HT-29 (cell line): ENCODE data around the gene VMA21. TPM values are rescaled to one million over a fixed set of nuclear protein-coding genes. Genes with fewer than 3 reads are reported as not detected.

Experiments used
- DNase-seq: peaks from one replicate; pipeline ENCODE4 v3.0.0-alpha.2; 2015; ENCODE audit warnings: low spot score
- total RNA-seq: library from RNA; depleted of rRNA; stranded (reverse); fragments of >200 nt; shearing (Covaris generic); gene quantifications from 2 replicates; pipeline ENCODE4 v1.2.3, GENCODE V29; 2014; rRNA removed

The VMA21 gene, protein sequence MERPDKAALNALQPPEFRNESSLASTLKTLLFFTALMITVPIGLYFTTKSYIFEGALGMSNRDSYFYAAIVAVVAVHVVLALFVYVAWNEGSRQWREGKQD
- total RNA-seq = 38.3 and 39.7 TPM in 2 replicates

DNA sequence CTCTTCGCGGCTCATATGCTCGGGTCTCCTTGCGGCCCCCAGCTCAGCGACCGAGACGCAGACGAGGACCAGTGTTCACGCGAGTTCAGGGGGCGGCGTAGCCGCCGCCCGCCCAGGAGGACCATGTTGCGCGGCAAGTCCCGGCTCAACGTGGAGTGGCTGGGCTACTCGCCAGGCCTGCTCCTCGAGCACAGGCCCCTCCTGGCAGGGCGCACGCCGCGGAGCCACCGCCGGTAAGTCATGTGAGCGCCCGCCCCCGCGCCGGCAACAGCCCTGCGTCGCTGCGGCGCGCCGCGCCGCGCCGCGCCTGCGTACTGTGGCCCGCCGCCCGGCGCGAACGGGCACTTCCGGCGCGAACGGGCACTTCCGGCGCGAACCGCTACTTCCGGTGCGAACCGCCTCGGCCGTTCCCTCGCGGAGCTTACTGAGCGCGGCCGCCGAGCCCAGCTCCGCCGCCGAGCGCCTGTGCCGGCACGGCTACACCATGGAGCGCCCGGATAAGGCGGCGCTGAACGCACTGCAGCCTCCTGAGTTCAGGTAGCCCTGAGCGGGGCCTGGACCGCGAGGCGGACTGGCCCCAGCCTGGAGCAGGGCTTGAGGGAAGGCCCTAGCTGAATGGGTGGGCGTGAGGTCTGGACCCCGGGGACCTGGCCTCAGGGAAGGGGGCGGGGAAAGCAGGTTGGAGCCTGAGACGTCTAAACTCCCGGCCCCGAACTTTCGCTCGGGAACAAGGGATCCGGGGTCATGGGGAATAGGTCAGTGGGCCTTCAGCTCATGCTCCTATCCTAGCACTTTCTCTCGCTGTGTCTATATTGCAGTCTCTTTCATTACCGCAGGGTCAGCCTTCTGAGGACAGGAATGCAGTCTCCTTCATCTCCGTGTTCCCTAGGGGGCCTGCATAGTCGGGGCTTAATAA lies at the start of gene VMA21:
TSS of gene VMA21 (plus strand) at position 382 of the 916 bp plus-strand sequence. CDS start at position 485, 103 bp downstream.
- peak; percentile 87 for DNase-seq

DNA sequence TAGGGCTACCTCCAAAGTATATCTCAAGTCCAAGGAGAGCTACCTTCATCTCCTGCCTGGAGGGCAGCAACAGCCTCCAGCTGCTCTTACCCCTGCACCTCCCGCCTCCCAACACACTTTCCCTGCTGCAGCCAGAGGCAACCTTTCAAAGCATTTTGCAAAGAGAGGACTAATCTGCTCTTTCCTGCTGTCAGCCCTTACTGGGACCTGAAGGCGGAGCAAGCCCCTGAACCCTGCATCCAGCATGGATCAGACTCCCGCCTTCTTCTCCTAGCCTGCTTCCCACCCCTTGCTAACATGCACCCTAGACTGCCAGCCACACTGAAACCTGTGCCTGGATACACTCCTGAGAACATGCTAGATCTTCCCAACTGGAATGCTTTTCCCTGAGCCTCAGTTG lies 37.7 kb upstream of the VMA21 start:
- DNase-seq = no peak

DNA sequence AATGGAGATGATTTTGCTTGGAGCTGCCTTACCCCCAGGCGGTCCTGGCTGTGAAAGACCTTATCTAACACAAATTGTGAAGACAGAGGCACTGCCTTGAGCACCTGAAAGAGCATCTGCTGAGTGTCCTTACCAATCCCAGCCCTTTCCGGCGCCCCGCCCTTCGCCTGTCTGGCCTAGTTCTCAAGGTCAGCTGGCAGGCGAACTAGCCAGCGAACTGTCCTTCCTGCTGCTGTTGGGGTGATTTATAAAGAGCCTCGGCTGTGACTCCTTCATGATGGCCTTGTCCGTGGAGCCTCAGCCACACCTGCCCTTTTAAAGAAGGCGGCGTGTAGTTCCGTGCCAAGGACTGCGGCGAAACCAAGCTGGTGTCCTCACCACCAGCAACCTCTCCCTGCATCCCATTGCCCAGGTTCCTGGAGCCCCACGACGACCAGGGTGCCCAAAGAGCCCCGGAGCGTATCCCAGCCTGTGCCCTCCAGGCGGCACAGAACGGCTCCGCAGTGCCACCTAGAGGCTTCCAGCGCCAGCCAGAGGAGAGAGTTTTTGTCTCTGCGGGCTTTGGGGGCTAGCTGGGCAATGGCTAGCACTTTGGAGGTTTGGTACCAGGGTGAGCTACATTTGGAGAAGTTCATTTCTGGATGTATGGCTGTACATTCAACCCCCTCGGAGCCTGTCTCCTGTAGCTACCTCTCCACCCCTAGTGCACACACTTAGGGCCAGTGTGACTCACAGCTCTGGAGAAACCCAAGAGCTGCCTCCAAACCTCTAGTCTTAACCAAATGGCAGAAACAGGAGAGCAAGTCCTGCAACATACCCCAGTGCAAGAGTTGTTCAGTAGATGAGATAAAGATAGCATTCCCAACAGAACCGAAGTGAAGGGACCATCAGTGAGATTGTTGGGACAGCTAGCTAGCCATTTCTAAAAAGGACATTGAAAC lies 36.8 kb upstream of the VMA21 start:
- peak; percentile 60 for DNase-seq

DNA sequence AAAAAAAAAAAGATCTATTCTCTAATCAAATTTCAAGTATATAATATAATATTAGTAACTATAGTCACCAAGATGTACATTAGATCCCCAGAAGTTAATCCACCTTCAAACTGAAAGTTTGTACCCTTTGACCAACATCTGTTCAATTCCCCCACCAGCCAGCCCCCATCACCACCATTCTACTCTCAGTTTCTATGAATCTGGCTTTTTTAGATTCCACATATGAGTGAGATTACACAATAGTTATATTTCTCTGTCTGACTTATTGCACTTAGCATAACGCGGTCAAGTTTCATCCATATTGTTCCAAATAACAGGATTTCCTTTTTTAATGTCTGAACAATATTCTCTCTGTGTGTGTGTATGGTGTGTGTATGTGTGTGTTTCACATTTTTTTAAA lies 33.7 kb upstream of the VMA21 start:
- no peak for DNase-seq

DNA sequence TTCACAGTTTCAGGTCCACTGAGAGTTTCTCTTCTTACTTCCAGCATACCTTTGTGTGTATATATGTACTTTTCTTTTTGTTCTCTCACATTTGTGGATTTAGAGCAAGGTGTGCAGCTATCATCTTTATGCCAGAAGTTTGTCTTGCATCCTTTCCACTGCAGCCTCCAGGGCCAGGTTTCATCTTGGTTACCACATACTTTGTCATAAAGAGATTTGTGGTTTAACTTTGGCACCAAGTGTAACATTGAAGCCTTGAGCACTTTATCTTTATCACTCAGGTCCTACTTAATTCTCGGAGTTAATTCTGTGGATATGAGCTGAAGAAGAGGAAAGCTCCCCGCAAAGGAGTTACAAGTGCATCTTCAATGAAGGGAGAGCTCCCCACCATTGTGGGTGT lies 31.4 kb upstream of the VMA21 start:
- no peak for DNase-seq

DNA sequence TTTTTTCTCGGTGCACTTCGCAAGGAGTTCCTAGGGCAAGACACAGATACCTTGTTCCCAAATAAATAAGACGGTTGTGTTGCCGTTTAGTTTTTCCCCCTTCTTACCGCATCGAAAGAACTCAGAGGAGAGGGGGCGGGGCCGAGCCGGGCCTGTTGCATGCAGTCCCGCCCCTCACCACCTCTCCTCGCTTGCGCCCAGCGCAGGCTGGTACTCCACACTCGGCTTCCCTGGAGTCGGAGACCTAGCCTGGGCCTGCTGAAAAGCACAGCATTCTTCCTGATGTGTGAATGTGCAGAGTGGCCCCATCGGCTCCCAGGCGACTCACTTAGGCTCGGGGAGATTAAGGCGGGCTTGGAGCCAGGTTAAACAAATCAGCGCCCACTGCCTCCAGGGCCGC lies 26.1 kb upstream of the VMA21 start:
- DNase-seq = no peak

DNA sequence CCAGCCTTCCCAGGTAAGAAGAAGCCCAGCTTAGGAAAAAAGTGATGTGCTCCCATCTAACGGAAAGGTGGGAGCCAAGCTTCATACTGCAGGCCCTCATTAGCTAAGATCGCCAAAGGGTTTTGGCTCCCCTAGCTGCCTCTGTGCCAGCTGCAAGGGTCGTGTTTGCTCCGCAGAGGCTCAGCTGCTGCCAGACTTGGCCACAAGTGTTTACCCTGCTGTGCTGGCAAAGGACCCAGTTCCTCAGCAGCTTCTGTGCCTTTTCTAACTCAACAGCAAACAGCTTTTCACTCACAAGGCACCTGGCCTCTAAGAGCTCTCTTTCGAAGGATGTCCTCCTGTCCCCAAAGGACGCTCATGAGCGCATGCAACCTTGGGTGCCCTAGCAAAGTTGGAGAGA lies 12.2 kb upstream of the VMA21 start:
- DNase-seq = no peak

DNA sequence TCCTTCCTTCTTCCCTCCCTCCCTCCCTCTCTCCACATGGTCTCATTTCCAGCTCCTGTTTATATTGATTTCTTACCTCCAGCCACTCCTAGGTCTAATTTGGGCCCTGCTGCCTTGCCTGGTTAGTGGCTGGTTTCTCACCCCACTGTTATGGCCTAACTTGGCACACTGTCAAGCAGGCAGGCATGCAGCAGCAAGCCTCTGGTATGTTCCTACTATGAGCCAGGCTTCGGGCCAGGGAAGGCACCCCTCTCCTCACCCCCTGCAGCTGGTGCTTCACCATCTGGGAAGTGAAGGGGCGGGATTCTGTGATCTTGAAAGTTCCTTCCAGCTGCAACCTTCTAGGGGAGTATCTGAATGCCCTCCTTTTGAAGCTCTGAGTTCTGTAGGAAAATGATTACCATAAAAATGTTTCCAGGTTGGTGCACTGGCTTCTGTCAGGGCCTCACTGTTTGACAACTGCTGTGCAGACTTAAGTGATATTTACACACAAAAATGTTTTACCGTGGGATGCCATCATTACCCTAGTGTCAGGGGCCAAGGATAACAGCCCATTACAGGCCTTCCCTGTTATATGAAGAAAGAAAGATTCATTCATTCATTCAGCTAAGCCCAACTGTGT lies 10.1 kb upstream of the VMA21 start:
- no peak for DNase-seq

DNA sequence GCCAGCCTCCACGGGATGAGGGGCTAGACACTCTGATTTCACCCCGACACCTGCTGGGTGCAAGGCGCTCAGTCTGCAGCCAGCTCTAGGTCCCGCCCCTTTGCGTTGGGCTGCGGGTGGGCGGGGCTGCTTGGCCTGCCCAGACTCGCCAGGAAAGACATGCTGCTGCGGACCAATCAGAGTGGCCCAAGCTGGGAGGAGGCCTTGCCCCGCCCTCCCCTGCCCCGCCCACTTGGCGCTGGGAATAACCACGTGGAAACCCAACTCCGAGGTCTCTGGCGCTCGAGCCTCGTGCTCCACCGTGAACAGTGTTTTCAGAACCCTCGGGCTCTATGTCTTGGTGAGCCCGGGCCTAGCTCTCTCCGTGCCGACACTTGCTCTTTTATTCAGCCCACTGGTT lies 5.3 kb upstream of the VMA21 start:
- DNase-seq = no peak

DNA sequence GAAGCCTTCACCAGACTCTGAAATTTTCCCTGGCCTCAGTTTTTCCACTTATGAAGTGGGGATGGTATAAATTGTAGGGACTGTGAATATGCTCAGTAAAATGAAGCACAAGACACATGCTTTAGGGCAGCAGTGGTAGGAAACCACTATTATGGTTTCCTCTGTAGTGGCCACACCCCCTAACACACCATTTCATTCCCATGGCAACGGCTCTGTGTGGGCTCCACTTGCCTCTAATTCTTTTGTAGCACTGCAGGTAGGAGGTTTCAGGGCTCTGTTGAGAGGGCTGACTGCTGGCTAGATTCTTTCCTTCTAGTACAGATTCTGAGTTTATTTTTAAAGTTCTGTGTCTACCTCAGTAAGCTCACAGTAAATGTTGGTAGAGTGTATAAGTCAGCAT lies 3.5 kb upstream of the VMA21 start:
- DNase-seq = peak; percentile 11

DNA sequence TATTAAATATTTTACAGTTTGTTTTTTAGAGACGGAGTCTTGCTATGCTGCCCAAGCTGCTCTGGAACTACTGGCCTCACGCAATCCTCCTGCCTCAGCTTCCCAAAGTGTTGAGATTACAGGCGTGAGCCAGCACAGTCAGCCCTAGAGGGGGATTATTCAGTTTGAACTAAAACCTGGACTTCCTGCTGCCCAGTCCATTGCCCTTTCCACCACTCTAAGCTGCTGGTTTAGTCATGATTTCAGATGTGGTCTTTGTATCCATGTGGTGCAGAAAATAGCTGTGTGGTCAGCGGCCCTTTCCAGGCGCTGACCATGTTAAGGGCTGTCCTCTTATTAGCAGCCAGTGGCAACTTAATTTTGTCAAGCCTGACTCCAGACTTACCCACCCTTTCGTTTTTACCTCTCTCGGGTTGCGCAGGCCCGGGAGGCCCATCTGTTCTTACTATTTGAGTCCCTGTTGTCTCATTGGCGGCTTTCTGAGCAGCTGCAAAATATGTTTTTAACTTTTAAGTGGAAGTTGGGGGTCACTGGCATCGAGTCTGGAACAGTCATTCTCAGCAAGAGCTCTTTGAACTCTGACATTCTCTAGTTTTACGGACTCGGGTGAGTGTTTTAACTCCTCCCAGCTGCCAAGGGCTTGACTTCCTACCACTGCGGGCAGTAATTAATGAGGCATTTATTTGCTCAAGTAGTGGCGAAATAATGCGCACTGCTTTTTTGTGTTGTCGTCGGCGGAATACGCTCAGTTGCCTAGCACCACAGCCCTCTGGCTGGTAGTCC lies 773 bp upstream of the VMA21 start:
- peak; percentile 80 for DNase-seq

DNA sequence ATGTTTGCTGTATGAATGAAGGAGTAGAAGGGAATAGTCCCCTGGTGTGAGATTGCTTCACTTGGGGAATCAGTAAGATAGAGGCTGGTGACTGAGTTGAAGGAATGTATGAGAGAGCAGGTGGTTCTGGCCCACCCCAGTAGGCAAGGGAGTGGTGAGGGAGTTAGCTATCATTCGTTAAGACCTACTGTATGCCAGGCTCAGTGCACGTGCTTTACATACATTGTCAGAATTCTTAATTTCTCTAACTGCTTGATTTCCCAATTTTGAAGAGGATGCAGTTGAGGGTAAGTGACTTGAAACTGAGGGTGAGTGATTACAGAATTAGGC lies 700 bp downstream of the VMA21 start:
- DNase-seq = peak; percentile 56

DNA sequence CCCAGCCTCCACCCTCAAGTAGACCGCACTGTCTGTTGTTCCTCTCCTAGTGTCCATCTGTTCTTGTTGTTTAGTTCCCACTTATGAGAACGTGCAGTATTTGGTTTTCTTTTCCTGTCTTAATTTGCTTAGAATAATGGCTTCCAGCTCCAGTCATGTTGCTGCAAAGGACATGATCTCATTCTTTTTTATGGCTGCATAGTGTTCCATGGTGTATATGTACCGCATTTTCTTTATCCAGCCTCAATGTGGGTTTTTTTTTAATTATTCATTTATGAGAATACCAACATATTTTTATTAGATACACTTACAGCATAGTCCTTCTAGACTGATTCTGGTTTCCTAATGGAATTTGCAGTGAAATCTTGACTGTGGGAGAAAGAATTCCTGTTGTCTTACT lies 1.3 kb downstream of the VMA21 start:
- DNase-seq = no peak

DNA sequence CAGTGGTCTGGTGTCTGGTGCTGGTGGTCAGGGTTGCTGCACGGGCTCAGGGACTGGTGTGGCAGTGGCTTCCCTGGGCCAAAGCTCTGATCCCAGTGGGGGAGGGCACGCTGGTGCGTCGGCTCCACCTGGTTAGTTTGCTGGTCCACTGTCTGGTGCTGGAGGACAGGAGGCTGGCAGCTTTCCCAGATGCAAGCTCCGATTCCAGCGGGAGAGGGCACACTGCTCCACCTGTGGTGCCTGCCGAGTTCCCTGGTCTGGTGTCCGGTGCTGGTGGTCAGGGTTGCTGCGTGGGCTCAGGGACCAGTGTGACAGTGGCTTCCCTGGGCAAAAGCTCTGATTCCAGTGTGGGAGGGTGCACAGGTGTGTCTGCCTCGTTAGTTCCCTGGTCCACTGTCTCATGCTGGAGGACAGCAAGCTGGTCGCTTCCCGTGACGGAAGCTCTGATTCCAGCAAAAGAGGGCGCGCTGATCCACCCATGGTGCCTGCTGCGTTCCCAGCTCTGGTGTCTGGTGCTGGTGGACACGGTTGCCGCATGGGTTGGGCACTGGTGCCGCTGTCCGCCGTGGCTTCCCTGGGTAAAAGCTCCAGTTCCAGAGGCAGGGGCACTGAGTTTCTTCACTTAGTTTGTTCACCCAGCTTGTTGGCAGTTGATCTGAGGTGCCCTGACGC lies 5.8 kb downstream of the VMA21 start:
- no peak for DNase-seq

DNA sequence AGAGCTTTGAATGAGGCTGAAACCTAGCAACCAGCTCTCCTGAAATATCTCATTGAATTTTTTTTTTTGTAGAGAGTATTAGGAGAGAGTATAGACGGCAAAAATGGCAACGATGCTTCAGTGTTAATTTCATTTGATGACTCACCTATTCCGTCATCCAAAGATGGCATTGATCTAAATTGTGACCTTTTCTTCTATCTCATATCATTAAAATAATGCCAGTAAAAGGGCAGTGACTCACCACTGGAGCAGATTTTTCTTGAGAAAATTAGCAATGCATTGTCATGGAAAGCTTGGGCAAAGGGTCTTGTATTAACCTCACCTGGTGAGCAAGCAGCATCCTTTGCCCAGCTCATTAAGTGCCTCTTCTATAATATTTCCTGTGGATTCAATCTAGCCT lies 19.6 kb downstream of the VMA21 start:
- no peak for DNase-seq

DNA sequence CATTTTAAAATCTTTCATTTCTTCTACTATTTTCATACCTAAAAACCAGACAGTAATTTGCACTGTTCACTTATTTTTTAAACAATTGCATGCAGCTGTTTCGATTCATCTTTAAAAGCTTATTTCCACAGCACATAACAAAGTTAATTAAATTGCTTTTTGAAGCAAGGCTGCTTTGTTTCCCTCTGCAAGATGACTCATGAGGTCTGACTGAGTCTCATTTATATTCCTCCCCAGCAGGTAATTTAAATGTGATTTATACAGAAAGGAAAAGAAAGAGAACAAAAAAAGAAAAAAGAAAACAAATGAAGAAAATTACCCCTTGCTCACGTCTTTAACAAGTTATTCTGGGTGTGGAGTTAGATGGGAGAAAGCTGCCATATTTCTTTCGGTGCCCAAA lies 22.8 kb downstream of the VMA21 start:
- DNase-seq = no peak

DNA sequence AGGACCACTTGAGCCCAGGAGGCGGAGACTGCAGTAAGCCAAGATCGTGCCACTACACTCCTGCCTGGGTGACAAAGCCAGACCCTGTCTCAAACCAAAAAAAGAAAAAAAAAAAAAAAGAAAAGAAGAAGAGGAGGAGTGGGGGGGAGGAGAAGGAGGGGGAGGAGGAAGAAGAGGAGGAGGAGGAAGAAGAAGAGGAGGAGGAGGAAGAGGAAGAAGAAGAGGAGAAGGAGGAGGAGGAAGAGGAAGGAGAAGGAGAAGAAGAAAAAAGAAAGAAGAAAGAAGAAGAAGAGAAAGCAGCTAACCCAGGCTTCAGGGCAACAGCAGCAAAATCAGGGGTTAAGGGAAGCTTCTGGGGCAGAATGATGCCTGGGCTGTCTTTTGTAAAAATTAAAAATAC lies 27.5 kb downstream of the VMA21 start:
- no peak for DNase-seq

DNA sequence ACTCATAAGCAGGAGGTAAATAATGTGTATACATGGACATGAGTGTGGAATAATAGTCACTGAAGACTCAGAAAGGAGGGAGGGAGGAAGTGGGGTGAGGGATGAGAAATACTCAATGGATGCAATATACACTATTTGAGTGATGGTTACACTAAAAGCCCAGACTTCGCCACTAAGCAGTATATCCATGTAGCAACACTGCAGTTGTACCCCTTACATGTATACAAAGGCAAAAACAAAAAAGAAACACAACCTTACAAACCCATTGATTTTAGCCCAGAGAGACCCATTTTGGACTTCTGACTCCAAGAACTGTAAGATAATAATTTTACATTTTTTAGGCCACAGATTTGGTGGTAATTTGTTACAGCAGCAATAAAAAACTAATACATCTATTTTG lies 51.5 kb downstream of the VMA21 start:
- no peak for DNase-seq

DNA sequence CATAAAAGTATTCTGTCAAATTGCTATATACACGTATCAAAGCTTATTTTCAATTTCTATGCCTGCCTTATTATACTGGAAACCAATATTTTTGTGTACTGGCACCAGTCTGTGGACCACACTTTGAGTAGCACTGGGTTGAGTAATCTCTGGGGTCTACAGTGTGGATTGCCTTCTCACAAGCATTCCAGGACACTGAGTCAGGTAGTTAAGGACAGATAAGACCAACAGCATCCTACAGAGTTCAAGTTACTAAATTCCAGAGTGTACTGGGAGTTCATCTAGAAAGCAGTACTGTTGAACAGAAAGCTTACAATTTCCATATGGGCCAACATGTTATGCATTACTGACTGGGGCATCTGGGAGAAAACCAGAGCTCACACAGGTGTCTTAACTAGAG lies 61.8 kb downstream of the VMA21 start:
- DNase-seq = no peak
